ENCODE measurements around the gene HNRNPUL1.

The HNRNPUL1 gene

GRCh38 chr19:41316306-41316920 lies 52.2 kb downstream of the HNRNPUL1 start:
- no peak for TF ChIP-seq ZFX (IDR thresholded peaks at IDR 0.05; ENCODE audit: borderline replicate concordance)
- no peak for TF ChIP-seq CTCF (IDR thresholded peaks at IDR 0.05)
- no peak overlapping the region for H3K27ac ChIP-seq

- no peak overlapping the region for H3K27ac ChIP-seq
- TF ChIP-seq ZFX (IDR thresholded peaks at IDR 0.05; ENCODE audit: borderline replicate concordance) (no peak), CTCF (IDR thresholded peaks at IDR 0.05) (no peak)
These were observed 54.7 kb downstream of the HNRNPUL1 start for GRCh38 chr19:41318696-41319499.

GRCh38 chr19:41319500-41320184 lies 55.5 kb downstream of the HNRNPUL1 start:
- TF ChIP-seq CTCF (IDR thresholded peaks at IDR 0.05) (no peak), ZFX (IDR thresholded peaks at IDR 0.05; ENCODE audit: borderline replicate concordance) (no peak)

GRCh38 chr19:41320185-41320518 lies 56.0 kb downstream of the HNRNPUL1 start:
- no peak overlapping the region for H3K27ac ChIP-seq

More at GRCh38 chr19:41319500-41320184, 55.5 kb downstream of the HNRNPUL1 start:
- no peak overlapping the region for H3K27ac ChIP-seq

GRCh38 chr19:41320568-41320967 lies 56.4 kb downstream of the HNRNPUL1 start:
- no peak for TF ChIP-seq ZFX (IDR thresholded peaks at IDR 0.05; ENCODE audit: borderline replicate concordance)
- no peak for TF ChIP-seq CTCF (IDR thresholded peaks at IDR 0.05)
- no peak overlapping the region for H3K27ac ChIP-seq

More at GRCh38 chr19:41320185-41320518, 56.0 kb downstream of the HNRNPUL1 start:
- TF ChIP-seq ZFX (IDR thresholded peaks at IDR 0.05; ENCODE audit: borderline replicate concordance) (no peak), CTCF (IDR thresholded peaks at IDR 0.05) (no peak)

- TF ChIP-seq CTCF (IDR thresholded peaks at IDR 0.05) (no peak), ZFX (IDR thresholded peaks at IDR 0.05; ENCODE audit: borderline replicate concordance) (no peak)
- no peak overlapping the region for H3K27ac ChIP-seq
These were observed 57.0 kb downstream of the HNRNPUL1 start for GRCh38 chr19:41321204-41321599.
